HCT116 (cell line): ENCODE results near the gene CDH13. TPM values are rescaled to one million over a fixed set of nuclear protein-coding genes. Genes with fewer than 3 reads are reported as not detected.

Source experiments
- ATAC-seq: fragments of 200-7000 bp; cut with Tn5 transposase; 2 replicates; pipeline ENCODE4 v1.9.1; 2020; ENCODE audit warnings: mild to moderate bottlenecking, moderate library complexity
- BruUV-seq: library from RNA; stranded (reverse); fragments of 400-500 nt; replicated peaks from 2 replicates; lab custom pipeline; 2021; lab: Mats Ljungman, UMichigan
- CTCF ChIA-PET: fragments of 300-600 bp; sonication (Branson Sonifier 250); formaldehyde crosslinking; loops from one replicate; lab custom pipeline; 2021; ENCODE audit warnings: antibody characterized with exemption; lab: Charles Lee
- POLR2A ChIA-PET: fragments of 300-600, 350-600 bp; sonication (Branson Sonifier 250); formaldehyde crosslinking; loops from one replicate; lab custom pipeline; 2021; ENCODE audit warnings: antibody characterized with exemption; lab: Charles Lee
- RAD21 ChIA-PET, 2 experiments: fragments of 300-600 bp; sonication (Branson Sonifier 250); formaldehyde crosslinking; loops; one replicate each; lab custom pipeline; 2023; ENCODE audit warnings: low total read pairs in 2 of 2; ENCODE audit not compliant: uncharacterized antibody in 2 of 2, unreplicated experiment in 2 of 2, low non-redundant PET in 1 of 2; lab: Charles Lee
- DNase-seq: peaks from one replicate; pipeline ENCODE4 v3.0.0-alpha.2; 2010; ENCODE audit warnings: low read depth, low spot score
- H2AFZ ChIP-seq: fragments of 200-600 bp; shearing (Covaris generic), sonication (generic); 2 replicates; pipeline ENCODE4 v1.6.1; 2017; ENCODE audit warnings: low read depth, mixed run types, mixed read lengths, antibody characterized with exemption, low read length; ENCODE audit not compliant: poor library complexity, severe bottlenecking
- H3K27ac ChIP-seq: 2 replicates; pipeline ENCODE4 v1.5.1; 2012; ENCODE audit warnings: low read depth, low read length
- H3K27me3 ChIP-seq: fragments of 200-600 bp; sonication (generic); 2 replicates; pipeline ENCODE4 v1.6.1; 2016; ENCODE audit warnings: mixed run types, low read length, mixed read lengths; ENCODE audit not compliant: insufficient read depth
- H3K36me3 ChIP-seq, 2 experiments: fragments of 200-500 bp in 1 of 2; fragments of 200-600 bp in 1 of 2; sonication (Bioruptor generic) in 1 of 2; sonication (generic) in 1 of 2; 2 replicates each; pipeline versions ENCODE4 v1.5.1 to v1.6.1; 2014 to 2016; ENCODE audit warnings: low read length in 2 of 2, inconsistent platforms in 1 of 2, mixed read lengths in 1 of 2, mixed run types in 1 of 2; ENCODE audit not compliant: insufficient read depth in 2 of 2, control insufficient read depth in 1 of 2
- H3K4me1 ChIP-seq, 2 experiments: fragments of 200-600 bp in 1 of 2; sonication (generic) in 1 of 2; 2 replicates each; pipeline versions ENCODE4 v1.5.1 to v1.6.1; 2012 to 2017; ENCODE audit warnings: low read length in 2 of 2, inconsistent platforms in 1 of 2, mild to moderate bottlenecking in 1 of 2, mixed read lengths in 1 of 2, mixed run types in 1 of 2, moderate library complexity in 1 of 2; ENCODE audit not compliant: insufficient read depth in 2 of 2, control insufficient read depth in 1 of 2
- H3K4me2 ChIP-seq: fragments of 200-600 bp; sonication (generic); 2 replicates; pipeline ENCODE4 v1.6.1; 2017; ENCODE audit warnings: mixed run types, low read length, mixed read lengths
- H3K4me3 ChIP-seq, 2 experiments: fragments of 200-600 bp in 1 of 2; sonication (generic) in 1 of 2; replicated peaks in 1 of 2; 2 replicates each; pipeline ENCODE4 v1.5.1; 2011 to 2016; ENCODE audit warnings: low read length in 2 of 2, control low read depth in 1 of 2, low read depth in 1 of 2, mild to moderate bottlenecking in 1 of 2, mixed read lengths in 1 of 2, mixed run types in 1 of 2
- H3K79me2 ChIP-seq: fragments of 200-600 bp; sonication (generic); 2 replicates; pipeline ENCODE4 v1.6.1; 2017; ENCODE audit warnings: mild to moderate bottlenecking, mixed run types, low read length, moderate library complexity, mixed read lengths; ENCODE audit not compliant: insufficient read depth
- H3K9ac ChIP-seq: fragments of 200-600 bp; sonication (generic); 2 replicates; pipeline ENCODE4 v1.6.1; 2016; ENCODE audit warnings: low read length, mixed read lengths
- H3K9me2 ChIP-seq: fragments of 200-600 bp; sonication (generic), shearing (Covaris generic); 2 replicates; pipeline ENCODE4 v1.6.1; 2017; ENCODE audit warnings: mixed run types, mild to moderate bottlenecking, moderate library complexity; ENCODE audit not compliant: insufficient read depth
- H3K9me3 ChIP-seq, 2 experiments: fragments of 200-500 bp in 1 of 2; fragments of 200-600 bp in 1 of 2; sonication (Bioruptor generic) in 1 of 2; sonication (generic) in 1 of 2; 2 replicates each; pipeline ENCODE4 v1.6.1; 2014 to 2017; ENCODE audit warnings: low read length in 2 of 2, mixed read lengths in 2 of 2, inconsistent platforms in 1 of 2, low read depth in 1 of 2, mild to moderate bottlenecking in 1 of 2, mixed run types in 1 of 2, moderate library complexity in 1 of 2; ENCODE audit not compliant: control insufficient read depth in 1 of 2, insufficient read depth in 1 of 2
- H4K20me1 ChIP-seq: fragments of 200-600 bp; sonication (generic), shearing (Covaris generic); 2 replicates; pipeline ENCODE4 v1.6.1; 2017; ENCODE audit warnings: mixed run types, mild to moderate bottlenecking, moderate library complexity; ENCODE audit not compliant: insufficient read depth
- EGR1 ChIP-seq: IDR thresholded peaks from 2 replicates; pipeline ENCODE4 v1.6.1; 2012; ENCODE audit warnings: low read depth
- ELF1 ChIP-seq: IDR thresholded peaks from 2 replicates; pipeline ENCODE4 v1.6.1; 2012; ENCODE audit warnings: low read depth, borderline replicate concordance
- EZH2 ChIP-seq: fragments of 200-600 bp; sonication (generic); IDR thresholded peaks from 2 replicates; pipeline ENCODE4 v1.6.1; 2017; ENCODE audit warnings: antibody characterized with exemption, mixed run types
- EZH2phosphoT487 ChIP-seq: fragments of 200-600 bp; IDR thresholded peaks from 2 replicates; pipeline ENCODE4 v1.6.1; 2018; ENCODE audit warnings: antibody characterized with exemption, borderline replicate concordance
- JUND ChIP-seq: IDR thresholded peaks from 2 replicates; pipeline ENCODE4 v1.6.1; 2012
- POLR2AphosphoS5 ChIP-seq: IDR thresholded peaks from 2 replicates; pipeline ENCODE4 v1.6.1; 2011; ENCODE audit warnings: mild to moderate bottlenecking, low read depth, low read length, moderate library complexity
- RAD21 ChIP-seq: IDR thresholded peaks from 2 replicates; pipeline ENCODE4 v1.6.1; 2012; ENCODE audit warnings: low read depth, mild to moderate bottlenecking
- REST ChIP-seq: IDR thresholded peaks from 2 replicates; pipeline ENCODE4 v1.6.1; 2012; ENCODE audit warnings: low read depth
- TCF7L2 ChIP-seq: IDR thresholded peaks from 2 replicates; pipeline ENCODE4 v1.7.0; 2011; ENCODE audit warnings: borderline replicate concordance, inconsistent platforms; ENCODE audit not compliant: insufficient read depth, insufficient read length; ENCODE audit errors: extremely low read depth
- ZBTB33 ChIP-seq: IDR thresholded peaks from 2 replicates; pipeline ENCODE4 v1.6.1; 2011; ENCODE audit warnings: mild to moderate bottlenecking, low read length, moderate library complexity; ENCODE audit not compliant: insufficient replicate concordance; ENCODE audit errors: extremely low read depth
- intact Hi-C: fragments of 100-400 bp; cut with micrococcal nuclease; formaldehyde crosslinking; loops from 2 replicates; pipeline ENCODE4 v1.10.0; 2022
- total RNA-seq: library from RNA; stranded (reverse); gene quantifications from one replicate; pipeline ENCODE4 v1.2.1, GENCODE V29; 2021; ENCODE audit not compliant: unreplicated experiment

The CDH13 gene
- total RNA-seq, 1 experiment from 2014 or later, result not detected

- TF ChIP-seq ELF1 (no peak), ZBTB33 (no peak), JUND (no peak), POLR2AphosphoS5 (no peak), TCF7L2 (no peak), EZH2phosphoT487 (no peak), RAD21 (no peak), EZH2 (no peak), REST (no peak), EGR1 (no peak)
- no TSS peak for BruUV-seq
- Histone ChIP-seq H3K9me2 (no peaks in the 10 kb centered on the region), H3K9me3 (peaks cover 24 to 34% of the 10 kb centered on the region in 2 experiments; a peak in 2 of 4 replicates), H3K27ac (no peak overlapping the region), H3K36me3 (no peaks in the 10 kb centered on the region), H4K20me1 (no peaks in the 10 kb centered on the region), H3K4me3 (no peak overlapping the region), H3K9ac (no peak overlapping the region), H2AFZ (no peak overlapping the region), H3K4me1 (no peaks in the 10 kb centered on the region), H3K27me3 (no peaks in the 10 kb centered on the region), H3K79me2 (no peaks in the 10 kb centered on the region), H3K4me2 (no peak overlapping the region)
- ATAC-seq, result no peak
- intact Hi-C loops, result no loop called here
- ChIA-PET POLR2A (no interaction called here), CTCF (no interaction called here), RAD21 (no interaction called here)
- DNase-seq, result no peak
Measured at GRCh38 chr16:82882226-82882625, 255.5 kb downstream of the CDH13 start.
